ENCODE results near the gene SLC15A5. TPM values are rescaled to one million over a fixed set of nuclear protein-coding genes. Genes with fewer than 3 reads are reported as not detected.

SLC15A5 gene
- total RNA-seq, 1 experiment from 2014 or later = not detected

- Histone ChIP-seq H3K4me1 (ENCODE audit: control insufficient read depth, insufficient read depth, low read length) (no peaks in the 10 kb centered on the region), H3K36me3 (ENCODE audit: control insufficient read depth, insufficient read depth, low read length) (no peaks in the 10 kb centered on the region), H3K9me3 (ENCODE audit: control insufficient read depth, insufficient read depth, low read depth, low read length) (no peaks in the 10 kb centered on the region), H3K27ac (ENCODE audit: low read length) (no peak overlapping the region), H3K27me3 (ENCODE audit: control insufficient read depth, insufficient read depth, low read length) (no peaks in the 10 kb centered on the region), H3K4me3 (ENCODE audit: low read depth in 2 of 2, low read length in 2 of 2) (no peak overlapping the region)
- TF ChIP-seq REST (IDR thresholded peaks at IDR 0.05; ENCODE audit: insufficient read depth in 1 of 2, low read depth in 2 of 2, low read length in 1 of 2) (no peak), POLR2AphosphoS5 (IDR thresholded peaks at IDR 0.05; ENCODE audit: low read depth, low read length) (no peak), SIN3A (IDR thresholded peaks at IDR 0.05; ENCODE audit: borderline replicate concordance, insufficient read depth, low read depth, low read length) (no peak), TCF7L2 (IDR thresholded peaks at IDR 0.05; ENCODE audit: low read depth, low read length) (no peak), CTCF (IDR thresholded peaks at IDR 0.05) (no peak)
- in situ Hi-C loops (cut with HindIII; ENCODE audit: low pct_unique_long_range_greater_than_20kb, low sequenced_read_pairs) = no loop called here
- POLR2A ChIA-PET = no interaction called here
- DNase-seq (ENCODE audit: low read depth, low spot score) (no peak), ATAC-seq (no peak)
- intact Hi-C loops (cut with micrococcal nuclease; ENCODE audit: unreplicated experiment) = no loop called here
- no TSS peak for BruUV-seq (replicated peaks)
- CTCF ChIA-PET = no interaction called here
These were observed 101.6 kb downstream of the SLC15A5 start for GRCh38 chr12:16175840-16176239.

GRCh38 chr12:16174282-16174681 lies 103.2 kb downstream of the SLC15A5 start:
- ChIA-PET CTCF (no interaction called here), POLR2A (no interaction called here)
- in situ Hi-C loops (cut with HindIII; ENCODE audit: low pct_unique_long_range_greater_than_20kb, low sequenced_read_pairs) = no loop called here

More at GRCh38 chr12:16174282-16174681, 103.2 kb downstream of the SLC15A5 start:
- Histone ChIP-seq H3K4me3 (ENCODE audit: low read depth in 2 of 2, low read length in 2 of 2) (no peak overlapping the region), H3K9me3 (ENCODE audit: control insufficient read depth, insufficient read depth, low read depth, low read length) (no peaks in the 10 kb centered on the region), H3K27me3 (ENCODE audit: control insufficient read depth, insufficient read depth, low read length) (no peaks in the 10 kb centered on the region), H3K27ac (ENCODE audit: low read length) (no peak overlapping the region), H3K4me1 (ENCODE audit: control insufficient read depth, insufficient read depth, low read length) (no peaks in the 10 kb centered on the region), H3K36me3 (ENCODE audit: control insufficient read depth, insufficient read depth, low read length) (no peaks in the 10 kb centered on the region)
- intact Hi-C loops (cut with micrococcal nuclease; ENCODE audit: unreplicated experiment) = no loop called here
- no peak for DNase-seq (ENCODE audit: low read depth, low spot score)
- BruUV-seq (replicated peaks) = no TSS peak
- ATAC-seq = no peak
- TF ChIP-seq CTCF (IDR thresholded peaks at IDR 0.05) (no peak), TCF7L2 (IDR thresholded peaks at IDR 0.05; ENCODE audit: low read depth, low read length) (no peak), SIN3A (IDR thresholded peaks at IDR 0.05; ENCODE audit: borderline replicate concordance, insufficient read depth, low read depth, low read length) (no peak), REST (IDR thresholded peaks at IDR 0.05; ENCODE audit: insufficient read depth in 1 of 2, low read depth in 2 of 2, low read length in 1 of 2) (no peak)
